GM18526 (cell line): ENCODE measurements around the gene HIGD1C.

Experiments used
- POLR2A ChIP-seq: IDR thresholded peaks from 3 replicates; pipeline ENCODE4 v1.6.1; 2011; ENCODE audit not compliant: insufficient read length; ENCODE audit errors: extremely low read depth

The HIGD1C gene

DNA sequence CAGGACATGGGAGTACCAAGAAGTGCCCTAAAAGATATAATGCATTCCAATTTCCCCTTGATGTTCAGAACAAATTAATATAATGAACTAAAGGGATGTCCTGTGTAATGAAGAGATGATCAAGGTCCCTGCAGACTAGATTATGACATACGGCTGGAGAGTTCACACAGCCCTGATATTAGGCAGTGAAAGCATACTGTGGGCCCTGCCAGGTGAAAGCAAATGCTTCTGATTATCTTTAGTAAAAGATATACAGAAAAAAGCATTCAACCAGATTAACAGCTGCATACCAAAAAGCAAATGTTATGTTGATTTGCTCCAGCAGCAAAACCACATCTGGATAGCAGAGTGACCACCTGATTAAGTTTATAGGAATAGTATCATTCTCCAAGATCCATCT lies 12.1 kb downstream of the HIGD1C start:
- no peak for TF ChIP-seq POLR2A

GRCh38 chr12:50971946-50972345 lies 19.6 kb downstream of the HIGD1C start:
- TF ChIP-seq POLR2A: no peak

DNA sequence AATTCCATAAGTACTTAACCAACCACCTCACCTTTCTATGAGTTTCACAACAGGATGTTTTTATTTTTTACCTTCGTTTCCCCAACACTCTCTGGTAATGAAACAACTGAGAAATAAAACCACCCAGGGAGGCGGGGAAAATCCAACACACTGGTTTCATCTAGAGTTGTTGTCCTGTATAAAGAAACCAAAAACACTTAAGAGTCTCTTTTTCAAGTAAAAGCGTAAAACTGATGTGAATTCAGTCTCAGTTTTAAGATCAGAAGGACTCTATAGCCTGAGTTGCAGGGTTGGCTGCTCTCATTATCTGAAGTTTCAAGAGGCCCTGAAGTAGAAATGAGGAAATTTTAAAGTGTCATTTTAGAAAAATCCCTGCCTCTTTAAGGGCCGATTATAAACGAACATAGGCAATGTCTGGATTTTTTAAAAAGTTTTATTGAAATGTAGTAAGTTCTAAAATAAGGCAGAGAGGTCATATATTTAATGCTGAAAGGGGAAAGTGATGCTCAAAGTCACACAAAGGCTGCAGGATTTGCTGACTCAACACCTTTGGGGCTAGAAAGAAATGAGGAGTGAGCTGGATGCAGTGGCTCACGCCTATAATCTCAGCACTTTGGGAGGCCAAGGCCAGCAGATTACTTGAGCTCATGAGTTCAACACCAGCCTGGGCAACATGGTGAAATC lies 27.2 kb downstream of the HIGD1C start:
- TF ChIP-seq POLR2A: no peak

DNA sequence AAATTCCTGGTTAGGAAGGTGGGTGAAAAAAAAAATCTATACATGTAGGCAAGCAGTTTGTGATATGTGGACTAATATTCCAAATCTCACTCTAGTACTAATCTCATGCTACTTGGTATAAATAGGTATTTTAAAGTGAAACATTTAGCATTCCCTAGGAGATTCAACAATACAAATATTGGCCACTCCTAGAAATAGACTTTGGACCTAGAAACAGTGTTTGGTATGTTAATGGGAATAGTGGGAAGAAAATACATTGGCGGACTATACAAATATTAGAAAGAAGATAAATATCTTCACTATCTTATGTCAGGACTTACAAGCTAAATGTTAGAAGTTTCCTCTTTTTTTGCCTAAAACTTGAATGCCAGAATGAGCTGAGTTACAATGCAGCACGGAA lies 28.2 kb downstream of the HIGD1C start:
- TF ChIP-seq POLR2A: no peak

- no peak for TF ChIP-seq POLR2A
These were observed 29.2 kb downstream of the HIGD1C start for GRCh38 chr12:50981319-50982239.

GRCh38 chr12:50984586-50985298 lies 32.4 kb downstream of the HIGD1C start:
- TF ChIP-seq POLR2A: no peak

- TF ChIP-seq POLR2A: no peak
These were observed 33.0 kb downstream of the HIGD1C start for GRCh38 chr12:50985322-50985721.

DNA sequence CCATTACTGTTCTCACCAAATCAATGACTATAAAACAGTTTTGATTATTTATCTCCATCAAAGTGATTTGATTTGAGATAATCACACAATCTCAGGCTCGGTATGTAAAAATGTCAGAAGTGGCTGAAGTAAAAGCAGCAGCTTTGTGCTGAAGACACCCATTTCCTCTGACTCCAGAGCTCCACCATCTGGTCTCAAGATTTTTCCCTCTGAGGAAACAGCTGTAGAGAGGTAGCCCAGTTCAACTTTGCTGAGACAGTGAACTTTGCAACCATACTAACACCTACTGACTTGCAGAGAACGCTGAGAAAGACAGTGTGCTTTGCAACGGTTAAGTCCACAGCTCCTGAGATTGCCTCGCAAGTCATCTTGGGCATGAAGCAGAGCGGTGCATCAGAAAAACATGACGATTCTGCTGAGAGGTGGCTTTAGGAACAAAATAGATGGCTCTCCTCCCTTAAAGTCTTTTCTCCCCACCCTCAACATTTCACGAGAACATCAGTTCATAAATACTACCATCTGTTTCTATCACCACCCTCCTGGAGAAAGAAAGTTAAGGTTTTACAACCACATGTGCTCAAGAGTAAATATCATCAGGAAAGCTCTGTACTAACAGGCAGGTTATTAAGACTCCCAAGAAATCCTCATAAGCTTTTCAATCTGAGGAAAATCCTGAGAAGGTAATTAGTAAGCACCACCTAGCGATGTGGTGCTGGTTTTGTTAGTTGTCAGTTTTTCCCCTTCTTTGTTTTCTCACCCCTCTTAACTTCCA lies 34.8 kb downstream of the HIGD1C start:
- TF ChIP-seq POLR2A: no peak

GRCh38 chr12:50988051-50988450 lies 35.7 kb downstream of the HIGD1C start:
- TF ChIP-seq POLR2A: no peak

- TF ChIP-seq POLR2A: no peak
These were observed 36.5 kb downstream of the HIGD1C start for GRCh38 chr12:50988871-50989270.

GRCh38 chr12:50990147-50990727 lies 37.9 kb downstream of the HIGD1C start:
- no peak for TF ChIP-seq POLR2A

DNA sequence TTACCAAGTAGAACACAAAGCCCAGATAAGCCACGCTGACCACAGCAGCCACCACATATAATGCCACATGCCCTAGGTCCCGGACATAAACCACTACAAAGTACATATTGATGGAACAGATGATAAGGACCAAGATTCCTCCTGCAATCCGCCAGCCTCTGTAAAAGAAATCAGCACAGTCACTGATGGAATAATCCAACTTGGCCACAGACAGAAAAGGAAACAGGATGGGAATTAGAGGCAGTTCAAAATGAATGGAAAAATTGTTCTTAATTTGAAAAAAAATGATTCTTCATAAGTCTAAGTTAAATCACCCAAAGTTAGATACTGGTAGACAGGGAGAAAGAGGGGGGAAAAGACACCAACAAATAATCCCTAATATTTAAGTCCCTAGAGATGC lies 38.4 kb downstream of the HIGD1C start:
- no peak for TF ChIP-seq POLR2A

- TF ChIP-seq POLR2A: no peak
These were observed 38.9 kb downstream of the HIGD1C start for GRCh38 chr12:50991291-50991690.

DNA sequence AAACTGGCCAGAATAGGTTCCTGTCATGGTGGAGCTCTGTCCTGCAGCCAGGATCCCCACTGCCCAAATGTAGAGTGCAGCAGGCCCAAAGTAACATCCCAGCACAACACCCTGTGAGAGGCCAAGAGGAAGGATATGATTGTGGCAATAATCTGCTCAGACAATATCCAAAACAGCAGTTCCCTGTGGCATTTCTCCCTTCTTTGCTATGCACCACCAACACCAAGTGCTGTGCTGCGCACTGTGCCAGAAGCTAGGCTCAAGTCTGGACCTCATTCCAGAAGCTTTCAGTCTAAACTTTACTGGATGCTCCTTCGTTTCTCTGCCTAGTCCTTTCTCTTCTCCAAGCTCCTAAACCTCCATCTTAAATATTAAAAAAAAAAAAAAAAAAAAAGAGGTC lies 40.5 kb downstream of the HIGD1C start:
- no peak for TF ChIP-seq POLR2A

GRCh38 chr12:50999093-50999492 lies 46.7 kb downstream of the HIGD1C start:
- no peak for TF ChIP-seq POLR2A
